ENCODE results near the gene LHPP.

LHPP gene

GRCh38 chr10:124476043-124476725 lies 14.6 kb downstream of the LHPP start:
- Histone ChIP-seq H3K27ac (ENCODE audit: extremely low read depth, low read depth, low read length) (no peak overlapping the region), H3K9me3 (ENCODE audit: control insufficient read depth, insufficient read depth, low read depth, low read length) (no peaks in the 10 kb centered on the region), H3K4me1 (ENCODE audit: control insufficient read depth, insufficient read depth, low read length) (no peaks in the 10 kb centered on the region), H3K4me3 (ENCODE audit: low read depth, low read length) (no peak overlapping the region), H3K36me3 (ENCODE audit: control insufficient read depth in 2 of 2, insufficient read depth in 1 of 2, low read length in 2 of 2) (no peaks in the 10 kb centered on the region; a peak in 1 of 3 replicates)
- ChIA-PET CTCF (no interaction called here), POLR2A (interaction anchor here (1.1 kb wide), 1 partner anchor 58 kb away, joined by 4 read pairs; no protein-coding TSS in a partner anchor)
- TF ChIP-seq CTCF (tag by site-specific recombination; IDR thresholded peaks at IDR 0.05) (no peak), SCRT1 (tag by site-specific recombination; IDR thresholded peaks at IDR 0.05; ENCODE audit: borderline replicate concordance) (peak; percentile 65; the same call in 1 of the 2 replicates), ZNF623 (tag by site-specific recombination; IDR thresholded peaks at IDR 0.05) (no peak), ZNF146 (tag by site-specific recombination; IDR thresholded peaks at IDR 0.05) (no peak), SCRT2 (tag by site-specific recombination; IDR thresholded peaks at IDR 0.05) (peak; percentile 84)

GRCh38 chr10:124477614-124478363 lies 16.2 kb downstream of the LHPP start:
- Histone ChIP-seq H3K9me3 (ENCODE audit: control insufficient read depth, insufficient read depth, low read depth, low read length) (no peaks in the 10 kb centered on the region), H3K4me1 (ENCODE audit: control insufficient read depth, insufficient read depth, low read length) (no peaks in the 10 kb centered on the region), H3K4me3 (ENCODE audit: low read depth, low read length) (no peak overlapping the region), H3K27ac (ENCODE audit: extremely low read depth, low read depth, low read length) (no peak overlapping the region), H3K36me3 (ENCODE audit: control insufficient read depth in 2 of 2, insufficient read depth in 1 of 2, low read length in 2 of 2) (no peaks in the 10 kb centered on the region)
- ChIA-PET CTCF (no interaction called here), POLR2A (no interaction called here)
- TF ChIP-seq ZNF175 (tag by site-specific recombination; IDR thresholded peaks at IDR 0.05) (no peak), EGR2 (tag by site-specific recombination; IDR thresholded peaks at IDR 0.05; ENCODE audit: low read depth) (peak; percentile 75), ZNF544 (tag by site-specific recombination; IDR thresholded peaks at IDR 0.05) (no peak), TSHZ1 (tag by site-specific recombination; IDR thresholded peaks at IDR 0.05; ENCODE audit: borderline replicate concordance) (no peak), ZFHX2 (tag by site-specific recombination; conservative IDR thresholded peaks at IDR 0.05) (peak; percentile 82), ZNF280C (tag by site-specific recombination; IDR thresholded peaks at IDR 0.05) (no peak), ZNF48 (tag by site-specific recombination; IDR thresholded peaks at IDR 0.05) (no peak)

- ChIA-PET CTCF (interaction anchor here (0.6 kb wide), 1 partner anchor 570 kb away, joined by 3 read pairs; no protein-coding TSS in a partner anchor), POLR2A (no interaction called here)
- Histone ChIP-seq H3K4me1 (ENCODE audit: control insufficient read depth, insufficient read depth, low read length) (no peaks in the 10 kb centered on the region), H3K27ac (ENCODE audit: extremely low read depth, low read depth, low read length) (no peak overlapping the region), H3K36me3 (ENCODE audit: control insufficient read depth in 2 of 2, insufficient read depth in 1 of 2, low read length in 2 of 2) (no peaks in the 10 kb centered on the region), H3K9me3 (ENCODE audit: control insufficient read depth, insufficient read depth, low read depth, low read length) (no peaks in the 10 kb centered on the region), H3K4me3 (ENCODE audit: low read depth, low read length) (no peak overlapping the region)
- TF ChIP-seq ZBTB26 (tag by site-specific recombination; optimal IDR thresholded peaks at IDR 0.05): no peak
- no peak for TF ChIP-seq PBX3 (CRISPR knock-in tag; IDR thresholded peaks at IDR 0.05)
Observed at GRCh38 chr10:124478515-124478914, 16.9 kb downstream of the LHPP start.
